Measurements from ENCODE around the gene AHCY.
A peak's percentile ranks its signal among the peaks of the same experiment; 100 is the strongest.
"Not testable (repeated sequence)": the region's sequence is repeated elsewhere in the genome, so short reads cannot be mapped to it uniquely, and the experiment has no call there.

The AHCY gene

DNA sequence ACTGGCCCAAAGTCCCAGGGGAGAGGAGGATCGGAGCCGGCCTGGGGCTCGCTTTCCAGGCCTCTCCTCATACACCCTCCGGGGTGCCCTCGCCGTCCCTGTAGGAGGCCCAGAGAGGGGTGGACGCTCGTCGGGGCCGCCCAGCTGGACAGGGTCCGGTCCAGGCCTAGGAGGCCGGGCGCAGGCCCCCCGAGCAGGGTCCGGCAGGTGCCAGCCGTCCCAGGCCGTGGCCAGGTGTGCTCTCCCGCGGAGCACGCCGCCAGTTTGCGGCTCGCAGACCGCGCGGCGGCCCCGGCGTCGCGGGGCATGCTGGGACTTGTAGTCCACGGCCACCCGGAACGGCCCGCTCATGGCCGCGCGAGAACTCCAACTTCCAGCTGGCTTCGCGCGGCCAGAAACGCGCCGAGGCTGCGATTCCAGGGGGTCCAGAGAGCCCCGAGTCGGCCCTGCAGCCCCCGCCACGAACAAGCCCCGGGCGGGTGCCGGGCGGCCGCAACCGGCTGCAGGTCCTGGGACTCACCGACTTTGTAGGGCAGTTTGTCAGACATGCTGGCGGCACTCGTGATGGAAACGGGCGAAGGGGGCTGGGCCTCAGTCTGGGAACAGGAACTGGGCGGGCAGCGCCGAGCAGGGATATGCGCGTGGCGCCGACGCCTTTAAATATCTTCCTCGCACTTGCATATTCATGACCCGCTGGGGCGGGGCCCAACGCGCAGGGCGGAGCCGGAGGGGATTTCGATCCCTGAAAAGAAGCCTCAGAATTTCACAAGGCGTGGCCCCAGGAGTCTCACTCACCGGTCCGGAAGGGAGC is at the start of gene AHCY:
Gene AHCY, minus strand, starts transcription at position 633 of the 811 bp plus-strand sequence. Its CDS starts 85 bp downstream, at position 548.
- DNase-seq (ENCODE audit: low read depth) = peak; percentile 78

DNA sequence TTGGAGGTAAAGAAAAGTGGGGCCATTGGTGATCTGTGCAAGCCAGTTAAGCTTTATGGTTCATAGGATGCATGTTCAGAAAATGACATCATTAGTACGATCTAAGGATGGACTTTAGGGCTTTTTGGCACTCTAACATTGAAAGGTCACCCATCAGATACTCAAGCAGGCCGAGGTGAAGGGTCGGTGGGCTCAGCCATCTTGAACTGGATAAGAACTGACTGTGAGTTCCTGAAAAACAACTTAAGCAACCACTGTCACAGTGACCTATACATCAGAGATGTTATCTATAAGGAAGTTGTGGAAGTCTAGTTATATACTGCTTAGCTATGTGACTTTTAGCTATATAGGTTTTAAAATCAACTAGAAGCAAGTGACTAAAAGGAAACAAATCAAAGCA is 46.9 kb upstream of the AHCY start:
- DNase-seq (ENCODE audit: low read depth) = no peak

DNA sequence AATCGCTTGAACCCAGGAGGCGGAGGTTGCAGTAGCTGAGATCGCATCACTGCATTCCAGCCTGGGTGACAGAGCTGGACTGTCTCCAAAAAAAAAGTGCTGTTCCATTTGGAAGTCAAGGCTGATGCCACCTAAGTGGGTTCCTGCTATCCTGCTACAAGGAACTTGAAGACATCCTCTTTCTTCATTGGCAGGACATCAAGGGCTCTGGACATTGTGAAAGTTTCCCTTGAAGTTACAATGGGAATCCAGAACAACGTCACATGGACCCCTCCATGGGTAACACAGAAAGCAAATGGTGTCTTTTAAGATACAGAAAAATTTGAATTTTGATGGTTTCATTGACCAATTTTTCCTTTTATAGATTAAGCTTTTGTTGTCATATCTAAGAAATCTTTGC is 44.4 kb upstream of the AHCY start:
- no peak for DNase-seq (ENCODE audit: low read depth)

DNA sequence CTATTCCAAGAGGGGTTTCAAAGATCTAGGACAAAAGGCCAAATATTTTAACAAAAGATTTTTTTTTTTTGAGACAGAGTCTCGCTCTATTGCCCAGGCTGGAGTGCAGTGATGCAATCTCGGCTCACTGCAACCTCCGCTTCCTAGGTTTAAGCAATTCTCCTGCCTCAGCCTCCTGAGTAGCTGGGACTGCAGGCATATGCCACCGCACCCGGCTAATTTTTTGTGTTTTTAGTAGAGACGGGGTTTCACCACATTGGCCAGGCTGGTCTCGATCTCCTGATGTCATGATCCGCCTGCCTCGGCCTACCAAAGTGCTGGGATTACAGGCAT is 43.3 kb upstream of the AHCY start:
- DNase-seq (ENCODE audit: low read depth) = not testable (repeated sequence)

DNA sequence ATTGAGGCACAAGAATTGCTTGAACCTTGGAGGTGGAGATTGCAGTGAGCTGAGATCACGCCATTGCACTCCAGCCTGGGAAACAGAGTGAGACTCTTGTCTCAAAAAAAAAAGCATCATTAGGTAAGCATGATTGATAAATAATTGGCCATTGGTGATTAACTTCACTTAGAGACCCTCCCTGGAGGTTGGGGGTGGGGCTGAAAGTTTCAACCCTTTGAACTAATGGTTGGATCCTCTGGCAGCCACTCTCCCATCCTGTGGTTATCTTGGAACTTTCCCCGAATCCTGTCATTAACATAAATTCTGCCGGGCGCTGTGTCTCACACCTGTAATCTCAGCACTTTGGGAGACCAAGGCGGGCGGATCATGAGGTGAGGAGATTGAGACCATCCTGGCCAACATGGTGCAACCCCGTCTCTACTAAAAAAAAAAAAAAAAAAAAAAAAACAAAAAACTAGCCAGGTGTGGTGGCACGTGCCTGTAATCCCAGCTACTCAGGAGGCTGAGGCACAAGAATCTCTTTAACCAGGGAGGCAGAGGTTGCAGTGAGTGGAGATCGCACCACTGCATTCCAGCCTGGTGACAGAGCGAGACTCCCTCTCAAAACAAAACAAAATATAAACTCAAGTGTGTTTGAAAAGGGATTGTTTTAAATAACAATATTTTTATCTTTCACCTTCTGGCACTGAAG is 42.8 kb upstream of the AHCY start:
- not testable (repeated sequence) for DNase-seq (ENCODE audit: low read depth)

DNA sequence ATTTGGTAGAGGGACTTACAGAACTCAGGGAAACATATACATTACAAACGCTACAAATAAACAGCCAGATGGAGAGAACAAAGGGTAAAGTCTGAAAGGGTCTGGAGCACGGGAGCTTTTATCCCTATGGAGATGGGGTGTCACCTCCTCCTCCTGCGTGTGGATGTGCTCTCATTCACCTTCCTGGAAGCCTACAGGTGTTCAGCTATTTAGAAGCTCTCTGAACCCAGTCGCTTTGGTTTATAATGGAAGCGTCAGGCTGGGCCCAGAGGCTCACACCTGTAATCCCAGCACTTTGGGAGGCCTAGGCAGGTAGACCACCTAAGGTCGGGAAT is 42.2 kb upstream of the AHCY start:
- no peak for DNase-seq (ENCODE audit: low read depth)

DNA sequence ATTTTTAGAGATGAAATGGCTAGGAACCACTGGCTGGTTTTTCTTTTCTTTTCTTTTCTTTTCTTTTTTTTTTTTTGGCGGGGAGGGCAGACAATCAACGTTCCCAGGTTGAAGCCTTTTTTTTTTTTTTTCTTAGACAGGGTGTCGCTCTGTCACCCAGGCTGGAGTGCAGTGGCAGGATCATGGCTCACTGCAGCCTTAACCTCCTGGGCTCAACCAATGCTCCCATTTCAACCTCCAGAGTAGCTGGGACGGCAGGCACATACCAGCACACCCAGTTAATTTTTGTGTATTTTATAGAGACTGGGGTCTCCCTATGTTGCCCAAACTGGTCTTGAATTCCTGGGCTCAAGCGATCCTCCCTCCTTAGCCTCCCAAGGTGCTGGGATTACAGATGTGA is 41.1 kb upstream of the AHCY start:
- DNase-seq (ENCODE audit: low read depth) = no peak

DNA sequence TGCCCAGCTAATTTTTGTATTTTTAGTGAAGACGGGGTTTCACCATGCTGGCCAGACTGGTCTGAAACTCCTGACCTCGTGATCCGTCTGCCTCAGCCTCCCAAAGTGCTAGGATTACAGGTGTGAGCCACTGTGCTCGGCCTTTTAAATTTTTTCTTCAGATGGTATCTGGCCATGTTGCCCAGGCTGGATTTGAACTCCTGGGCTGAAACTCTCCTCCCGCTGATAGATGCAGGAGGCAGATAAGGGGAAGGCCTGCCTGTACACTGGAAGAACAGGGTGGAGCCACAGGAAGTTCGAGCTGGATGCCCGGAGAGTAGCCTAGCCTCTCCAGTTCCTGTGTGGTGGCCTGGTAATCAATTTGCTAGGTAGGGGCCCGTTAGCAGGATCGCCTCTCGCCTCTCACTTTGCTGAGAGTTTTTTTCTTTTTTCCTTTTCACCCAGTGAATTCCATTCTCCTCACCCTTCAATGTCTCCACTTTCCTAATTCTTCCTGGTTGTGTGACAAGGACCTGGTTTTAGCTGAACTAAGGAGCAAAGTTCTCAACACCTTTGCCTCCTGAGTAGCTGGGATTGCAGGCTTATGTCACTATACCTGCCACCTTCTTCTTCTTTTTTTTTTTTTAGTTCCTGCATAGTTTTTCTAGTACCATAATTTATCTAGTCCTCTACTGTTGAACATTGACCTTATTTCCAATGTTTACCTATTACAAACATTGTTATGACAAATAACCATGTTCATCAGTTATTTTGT is 40.5 kb upstream of the AHCY start:
- DNase-seq (ENCODE audit: low read depth) = no peak

DNA sequence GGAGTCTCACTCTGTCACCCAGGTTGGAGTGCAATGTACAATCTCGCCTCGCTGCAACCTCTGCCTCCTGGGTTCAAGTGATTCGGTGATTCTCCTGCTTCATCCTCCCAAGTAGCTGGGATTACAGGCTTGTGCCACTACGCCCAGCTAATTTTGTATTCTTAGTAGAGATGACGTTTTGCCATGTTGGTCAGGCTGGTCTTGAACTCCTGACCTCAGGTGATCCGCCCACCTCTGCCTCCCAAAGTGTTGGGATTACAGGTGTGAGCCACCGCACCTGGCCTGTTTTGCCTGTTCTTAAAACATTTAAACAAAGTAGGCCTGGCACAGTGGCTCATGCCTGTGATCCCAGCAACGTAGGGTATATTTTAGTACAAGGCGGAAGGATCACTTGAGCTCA is 38.0 kb upstream of the AHCY start:
- DNase-seq (ENCODE audit: low read depth) = not testable (repeated sequence)

DNA sequence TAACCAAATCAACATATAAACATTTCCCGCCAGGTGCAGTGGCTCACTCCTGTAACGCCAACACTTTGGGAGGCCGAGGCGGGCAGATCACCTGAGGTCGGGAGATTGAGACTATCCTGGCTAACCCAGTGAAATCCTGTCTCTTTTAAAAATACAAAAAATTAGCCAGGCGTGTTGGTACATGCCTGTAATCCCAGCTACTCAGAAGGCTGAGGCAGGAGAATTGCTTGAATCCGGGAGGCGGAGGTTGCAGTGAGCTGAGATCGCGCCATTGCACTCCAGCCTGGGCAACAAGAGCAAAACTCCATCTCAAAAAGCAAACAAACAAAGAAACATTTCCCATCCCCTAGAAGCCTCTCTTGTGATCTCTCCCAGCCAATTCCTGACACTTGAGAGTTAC is 37.6 kb upstream of the AHCY start:
- not testable (repeated sequence) for DNase-seq (ENCODE audit: low read depth)

DNA sequence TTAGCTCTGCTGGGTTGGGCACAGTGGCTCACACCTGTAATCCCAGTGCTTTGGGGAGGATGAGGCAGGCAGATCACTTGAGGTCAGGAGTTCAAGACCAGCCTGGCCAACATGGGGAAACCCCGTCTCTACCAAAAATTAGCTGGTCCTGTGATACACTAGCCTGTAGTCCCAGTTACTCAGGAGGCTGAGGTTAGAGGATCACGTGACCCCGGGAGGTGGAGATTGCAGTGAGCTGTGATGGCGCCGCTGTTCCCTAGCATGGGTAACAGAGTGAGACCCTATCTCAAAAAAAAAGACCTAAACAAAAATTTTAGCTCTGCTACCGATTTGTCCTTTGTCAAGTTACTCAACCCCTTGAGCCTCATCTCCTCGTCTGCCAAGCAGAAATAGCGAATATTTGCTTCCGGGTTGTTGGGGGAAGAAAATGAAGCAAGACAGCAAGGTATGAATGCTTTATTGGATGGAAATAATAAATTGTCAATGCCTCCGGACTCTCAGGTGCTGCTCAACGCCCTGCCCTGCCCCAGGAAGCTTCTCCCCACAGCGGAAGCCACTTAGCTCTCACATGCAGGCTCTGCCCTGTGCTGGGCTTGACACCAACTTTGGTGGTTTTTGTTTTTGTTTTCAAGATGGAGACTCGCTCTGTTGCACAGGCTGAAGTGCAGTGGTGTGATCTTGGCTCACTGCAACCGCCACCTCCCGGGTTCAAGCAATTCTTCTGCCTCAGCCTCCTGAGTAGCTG is 35.0 kb upstream of the AHCY start:
- no peak for DNase-seq (ENCODE audit: low read depth)

DNA sequence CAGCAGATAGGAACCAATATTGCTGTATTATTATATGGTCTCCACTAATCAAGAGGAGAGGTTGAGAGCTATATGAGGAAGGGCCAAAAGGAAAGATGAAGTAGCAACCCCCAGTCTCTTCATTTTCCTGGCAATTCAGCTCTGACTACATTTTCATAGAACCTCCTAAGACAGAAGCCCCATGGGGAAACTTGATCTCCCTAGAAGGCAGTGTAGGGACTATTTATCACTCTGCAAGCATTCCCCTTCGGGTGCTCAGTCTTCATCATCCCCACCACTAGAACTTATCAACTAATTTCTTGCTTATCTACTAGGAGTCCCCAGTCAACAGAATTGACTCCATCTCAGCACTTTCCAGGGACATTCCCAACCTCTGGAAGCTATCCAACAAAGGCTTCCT is 34.4 kb upstream of the AHCY start:
- no peak for DNase-seq (ENCODE audit: low read depth)

DNA sequence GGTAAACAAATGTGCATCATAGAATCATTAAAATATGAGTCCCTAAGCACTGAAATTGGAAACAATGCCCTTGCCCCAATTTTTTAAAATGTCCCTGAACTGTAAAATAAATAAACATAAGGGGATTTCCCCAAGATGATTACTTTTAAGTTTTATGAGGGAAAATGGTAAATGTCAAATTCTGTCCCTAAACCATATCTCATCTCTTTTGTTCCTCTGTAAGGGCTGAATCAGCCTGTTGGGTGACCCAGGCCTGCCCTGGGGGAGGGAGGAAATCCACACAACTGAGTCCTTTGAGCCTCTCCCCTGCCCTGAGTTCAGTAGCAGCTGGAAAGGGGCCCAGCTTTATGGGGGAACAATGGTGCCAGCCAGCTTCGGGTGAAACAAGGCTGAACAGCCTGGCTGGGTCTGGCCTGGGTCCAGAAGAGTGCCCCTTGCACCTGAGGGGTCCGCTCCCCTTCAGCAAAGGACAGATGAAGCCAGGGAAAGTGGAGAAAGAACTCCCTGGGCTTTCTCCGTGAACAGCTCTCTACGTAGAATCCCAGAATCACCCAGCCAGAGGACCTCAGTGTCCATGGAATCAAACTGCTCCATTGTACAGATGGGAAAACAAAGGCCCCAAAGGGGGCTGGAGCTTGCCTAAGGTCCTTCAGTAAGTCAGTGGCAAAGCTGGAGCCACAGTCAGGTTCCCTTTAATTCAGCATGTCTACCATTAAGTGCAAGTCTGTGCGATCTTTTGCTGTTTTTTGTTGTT is 31.7 kb upstream of the AHCY start:
- DNase-seq (ENCODE audit: low read depth) = no peak

DNA sequence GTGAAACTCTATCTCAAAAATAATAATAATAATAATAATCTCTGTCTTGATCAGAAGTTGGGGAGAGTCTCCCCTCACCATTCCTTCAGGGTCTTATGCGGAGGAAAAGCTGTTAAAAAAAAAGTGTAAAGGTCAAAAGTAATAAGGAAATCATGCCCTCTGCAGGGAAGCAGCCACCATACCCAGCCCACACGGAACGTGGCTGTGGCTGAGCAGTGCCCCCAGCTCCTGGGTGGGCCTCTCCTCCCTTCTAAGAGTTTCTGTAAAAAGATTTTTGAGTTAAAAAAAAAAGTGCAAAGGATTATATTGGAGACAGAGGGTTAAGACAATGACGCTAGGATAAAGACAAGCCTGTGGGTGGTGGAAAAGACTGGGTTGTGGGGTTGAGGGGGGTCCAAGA is 30.6 kb upstream of the AHCY start:
- DNase-seq (ENCODE audit: low read depth) = no peak

DNA sequence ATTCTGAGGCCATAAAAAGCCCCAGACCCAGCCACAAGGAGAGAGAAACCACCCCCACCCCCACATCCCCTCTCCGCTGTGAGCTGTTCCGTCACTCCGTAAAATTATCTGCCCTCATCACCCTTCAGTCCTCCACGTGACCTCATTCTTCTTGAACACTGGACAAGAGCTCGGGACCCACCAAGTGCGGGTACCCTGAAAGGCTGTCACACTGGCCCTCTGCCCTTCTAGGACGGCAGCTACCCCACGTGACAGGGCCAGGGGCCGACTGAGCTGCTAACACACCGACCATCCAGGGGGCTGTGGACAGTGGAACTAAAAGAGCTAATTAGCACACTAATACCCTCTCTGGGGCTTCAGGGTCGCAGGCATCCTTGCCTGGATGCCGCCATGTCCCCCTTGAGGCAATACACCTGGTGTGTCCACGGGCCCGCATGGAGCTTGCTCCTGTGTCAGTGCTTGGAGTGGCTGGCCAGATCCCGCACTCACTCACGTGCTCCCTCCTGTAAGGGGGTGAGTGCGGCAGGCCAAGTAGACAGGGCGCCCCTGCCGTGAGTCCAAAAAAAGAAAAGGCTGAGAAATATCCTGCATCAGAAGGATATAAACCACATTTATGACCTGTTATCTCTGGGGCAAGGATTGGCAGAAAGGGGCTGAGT is 29.2 kb upstream of the AHCY start:
- no peak for DNase-seq (ENCODE audit: low read depth)

DNA sequence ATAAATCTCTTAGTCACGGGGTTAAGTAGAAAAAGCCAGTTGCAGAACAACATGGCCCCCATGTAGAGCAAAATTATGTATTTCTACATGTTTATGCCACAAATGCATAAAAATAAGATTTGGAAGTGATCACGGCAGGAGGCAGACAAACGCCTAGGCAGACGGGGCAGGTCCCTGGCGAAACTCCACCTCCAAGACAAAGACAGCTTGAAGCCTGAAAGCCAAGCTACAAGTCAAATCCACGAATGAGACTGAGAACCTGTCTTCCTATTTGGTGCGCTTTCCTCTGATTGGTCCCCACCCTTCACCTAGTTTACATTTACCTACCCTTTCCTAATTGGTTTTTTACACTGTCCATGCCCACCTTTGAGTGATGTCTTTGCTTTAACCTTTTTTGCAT is 28.7 kb upstream of the AHCY start:
- DNase-seq (ENCODE audit: low read depth) = no peak

DNA sequence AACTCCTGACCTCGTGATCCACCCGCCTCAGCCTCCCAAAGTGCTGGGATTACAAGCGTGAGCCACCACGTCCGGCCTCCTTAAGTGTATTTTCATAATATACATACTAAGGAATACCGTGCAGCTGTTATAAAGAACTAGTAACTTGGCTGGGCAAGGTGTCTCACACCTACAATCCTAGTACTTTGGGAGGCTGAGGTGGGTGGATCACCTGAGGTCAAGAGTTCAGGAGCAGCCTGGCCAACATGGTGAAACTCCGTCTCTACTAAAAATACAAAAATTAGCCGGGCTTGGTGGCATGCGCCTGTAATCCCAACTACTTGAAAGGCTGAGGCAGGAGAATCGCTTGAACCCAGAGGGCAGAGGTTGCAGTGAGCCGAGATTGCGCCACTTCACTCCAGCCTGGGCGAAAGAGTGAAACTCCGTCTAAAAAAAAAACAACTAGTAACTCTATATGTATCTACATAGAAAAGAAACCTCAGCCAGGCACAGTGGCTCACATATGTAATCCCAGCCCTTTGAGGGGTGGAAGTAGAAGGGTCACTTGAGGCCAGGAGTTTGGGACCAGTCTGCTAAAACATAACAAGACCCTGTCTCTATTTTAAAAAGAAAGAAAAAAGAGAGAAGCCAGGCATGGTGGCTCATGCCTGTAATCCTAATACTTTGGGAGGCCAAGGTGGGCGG is 27.8 kb upstream of the AHCY start:
- DNase-seq (ENCODE audit: low read depth) = not testable (repeated sequence)

DNA sequence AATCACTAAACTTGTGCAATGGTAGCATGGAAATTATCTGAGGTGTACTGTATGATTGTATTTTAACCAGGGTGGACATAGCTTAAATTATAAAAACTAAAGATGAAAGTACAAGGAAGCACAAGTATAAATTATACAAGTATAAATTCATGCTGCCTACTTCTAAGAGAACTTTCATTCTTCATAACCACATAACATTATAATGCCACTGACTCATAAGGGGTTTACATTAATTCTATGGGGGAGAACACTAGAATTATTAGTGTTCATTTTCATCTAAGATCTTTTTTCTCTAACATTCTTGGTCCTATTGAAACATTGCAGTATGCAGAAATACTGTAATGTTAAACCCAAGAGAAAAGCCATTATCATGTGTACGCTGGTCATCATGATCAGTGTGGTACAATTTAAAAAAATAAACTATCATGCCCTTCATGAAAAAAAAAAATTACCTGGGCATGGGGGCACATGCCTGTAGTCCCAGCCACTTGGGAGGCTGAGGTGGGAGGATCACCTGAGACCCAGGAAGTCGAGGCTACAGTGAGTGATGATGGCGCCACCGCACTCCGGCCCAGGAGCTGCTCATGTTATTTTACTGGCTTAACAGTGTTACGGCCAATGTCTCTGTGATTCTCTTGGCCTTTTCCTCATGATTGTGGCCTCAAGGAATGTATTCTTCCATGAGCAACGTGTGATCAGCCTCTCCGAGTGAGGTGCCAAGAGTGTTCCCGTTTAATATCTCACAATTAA is 25.9 kb upstream of the AHCY start:
- DNase-seq (ENCODE audit: low read depth) = no peak

DNA sequence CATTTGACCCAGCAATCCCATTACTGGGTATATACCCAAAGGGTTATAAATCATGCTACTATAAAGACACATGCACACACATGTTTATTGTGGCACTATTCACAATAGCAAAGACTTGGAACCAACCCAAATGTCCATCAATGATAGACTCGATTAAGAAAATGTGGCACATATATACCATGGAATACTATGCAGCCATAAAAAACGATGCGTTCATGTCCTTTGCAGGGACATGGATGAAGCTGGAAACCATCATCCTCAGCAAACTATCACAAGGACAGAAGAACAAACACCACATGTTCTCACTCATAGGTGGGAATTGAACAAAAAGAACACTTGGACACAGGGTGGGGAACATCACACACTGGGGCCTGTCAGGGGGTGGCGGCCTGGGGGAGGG is 25.1 kb upstream of the AHCY start:
- DNase-seq (ENCODE audit: low read depth) = not testable (repeated sequence)

DNA sequence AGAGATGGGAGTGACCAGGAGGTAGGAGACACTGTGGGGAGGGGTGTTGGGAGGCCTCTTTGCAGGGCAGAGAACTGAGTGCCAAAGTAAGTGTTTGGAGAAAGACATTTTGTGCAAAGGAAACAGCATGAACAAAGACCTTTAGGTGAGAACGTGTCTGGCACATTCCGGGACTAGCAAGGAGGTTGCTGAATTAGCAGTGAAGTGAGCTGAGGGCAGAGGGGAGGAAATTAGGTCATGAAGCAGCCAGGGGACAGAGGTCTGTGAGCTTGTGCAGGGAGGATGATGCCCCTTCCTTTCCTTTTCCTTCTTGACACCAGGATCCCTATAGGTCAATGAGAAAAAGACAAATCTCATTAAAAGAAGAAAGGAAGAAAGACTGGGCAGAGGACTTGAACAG is 21.4 kb upstream of the AHCY start:
- DNase-seq (ENCODE audit: low read depth) = no peak
